H1 (cell line): ENCODE results near the gene BEX3. TPM values are rescaled to one million over a fixed set of nuclear protein-coding genes. Genes with fewer than 3 reads are reported as not detected.

Experiments
- CTCF ChIA-PET: fragments of 300-600 bp; sonication (Branson Sonifier 250); formaldehyde crosslinking; loops from one replicate; lab custom pipeline; 2021; ENCODE audit not compliant: partially characterized antibody; lab: Charles Lee
- POLR2A ChIA-PET: fragments of 300-600 bp; sonication (Branson Sonifier 250); formaldehyde crosslinking; loops from one replicate; lab custom pipeline; 2021; ENCODE audit warnings: inconsistent platforms; ENCODE audit not compliant: partially characterized antibody; lab: Charles Lee
- DNase-seq, 2 experiments: peaks; one replicate each; pipeline versions ENCODE4 v3.0.0 to v3.0.0-alpha.2; 2010 to 2022; ENCODE audit warnings: low spot score in 2 of 2, low read depth in 1 of 2, mixed read lengths in 1 of 2
- FAIRE-seq: peaks from 2 replicates; lab custom pipeline; 2011; peaks lifted over from hg19 to GRCh38; lab: Jason Lieb, UNC
- H2AFZ ChIP-seq: 2 replicates; pipeline ENCODE4 v1.8.1; 2012; ENCODE audit warnings: low read length, inconsistent platforms
- H2AK5ac ChIP-seq: 2 replicates; pipeline ENCODE4 v1.6.1; 2013; ENCODE audit warnings: low read depth, low read length
- H2BK120ac ChIP-seq: replicated peaks from 2 replicates; pipeline ENCODE3; 2013; ENCODE audit warnings: low read depth, low read length, inconsistent platforms
- H2BK12ac ChIP-seq: 2 replicates; pipeline ENCODE4 v1.6.1; 2013; ENCODE audit warnings: low read depth, low read length
- H2BK15ac ChIP-seq: 2 replicates; pipeline ENCODE4 v1.6.1; 2013; ENCODE audit warnings: low read length
- H2BK20ac ChIP-seq: 2 replicates; pipeline ENCODE4 v1.6.1; 2013; ENCODE audit warnings: low read length
- H2BK5ac ChIP-seq: 2 replicates; pipeline ENCODE4 v1.6.1; 2013; ENCODE audit warnings: low read depth, low read length
- H3K14ac ChIP-seq: 2 replicates; pipeline ENCODE4 v1.6.1; 2013; ENCODE audit warnings: inconsistent platforms; ENCODE audit not compliant: insufficient read length
- H3K18ac ChIP-seq: 2 replicates; pipeline ENCODE4 v1.6.1; 2013; ENCODE audit warnings: low read length; ENCODE audit errors: extremely low read depth
- H3K23ac ChIP-seq: 2 replicates; pipeline ENCODE4 v1.6.1; 2013; ENCODE audit warnings: inconsistent platforms; ENCODE audit not compliant: insufficient read length
- H3K23me2 ChIP-seq: 2 replicates; pipeline ENCODE4 v1.6.1; 2013; ENCODE audit warnings: low read depth, low read length
- H3K27ac ChIP-seq: 2 replicates; pipeline ENCODE4 v1.6.1; 2011; ENCODE audit warnings: low read depth, low read length, inconsistent platforms
- H3K27me3 ChIP-seq, 4 experiments: replicated peaks in 1 of 4; 1 replicate in 1 of 4; 2 replicates in 3 of 4; pipeline versions ENCODE4 v1.6.1 to v1.8.1; 2011 to 2013; ENCODE audit warnings: low read length in 3 of 4, mild to moderate bottlenecking in 3 of 4, inconsistent platforms in 2 of 4, mixed read lengths in 2 of 4, moderate library complexity in 1 of 4; ENCODE audit not compliant: control insufficient read depth in 3 of 4, insufficient read depth in 3 of 4; ENCODE audit errors: extremely low read depth in 1 of 4
- H3K36me3 ChIP-seq, 4 experiments: 2 replicates each; pipeline versions ENCODE4 v1.6.1 to v1.8.1; 2011 to 2013; ENCODE audit warnings: mild to moderate bottlenecking in 4 of 4, low read length in 3 of 4, moderate library complexity in 2 of 4, control low read depth in 1 of 4, inconsistent platforms in 1 of 4; ENCODE audit not compliant: insufficient read depth in 4 of 4, control insufficient read depth in 2 of 4
- H3K4ac ChIP-seq: replicated peaks from 2 replicates; pipeline ENCODE3; 2013; ENCODE audit warnings: low read length, low read depth, mixed read lengths, inconsistent platforms; ENCODE audit not compliant: insufficient read length
- H3K4me1 ChIP-seq, 4 experiments: replicated peaks in 1 of 4; 1 replicate in 1 of 4; 2 replicates in 3 of 4; pipeline versions ENCODE4 v1.6.1 to v1.8.1; 2011 to 2013; ENCODE audit warnings: low read length in 3 of 4, inconsistent platforms in 2 of 4, mixed read lengths in 1 of 4; ENCODE audit not compliant: insufficient read depth in 4 of 4, control insufficient read depth in 3 of 4
- H3K4me2 ChIP-seq, 2 experiments: 2 replicates each; pipeline versions ENCODE4 v1.6.1 to v1.8.1; 2011 to 2013; ENCODE audit warnings: low read depth in 2 of 2, low read length in 2 of 2, control low read depth in 1 of 2, inconsistent platforms in 1 of 2, mild to moderate bottlenecking in 1 of 2; ENCODE audit not compliant: insufficient read depth in 1 of 2
- H3K4me3 ChIP-seq, 4 experiments: fragments of 200-600, 300-600 bp in 1 of 4; sonication (generic), shearing (Covaris generic), sonication (Bioruptor Twin) in 1 of 4; 2 replicates each; pipeline versions ENCODE4 v1.5.1 to v1.8.1; 2011 to 2016; ENCODE audit warnings: low read length in 4 of 4, low read depth in 3 of 4, control low read depth in 2 of 4, inconsistent platforms in 2 of 4, mild to moderate bottlenecking in 2 of 4, mixed read lengths in 1 of 4, moderate library complexity in 1 of 4; ENCODE audit not compliant: insufficient read depth in 2 of 4; ENCODE audit errors: extremely low read depth in 1 of 4
- H3K56ac ChIP-seq: replicated peaks from 2 replicates; pipeline ENCODE3; 2013; ENCODE audit warnings: low read depth, mild to moderate bottlenecking, mixed read lengths, low read length, inconsistent platforms; ENCODE audit not compliant: insufficient read length
- H3K79me1 ChIP-seq: 2 replicates; pipeline ENCODE4 v1.6.1; 2013; ENCODE audit warnings: low read depth, low read length, control low read depth
- H3K79me2 ChIP-seq, 2 experiments: 2 replicates each; pipeline versions ENCODE4 v1.6.1 to v1.8.1; 2012 to 2013; ENCODE audit warnings: low read length in 2 of 2, mild to moderate bottlenecking in 2 of 2, inconsistent platforms in 1 of 2; ENCODE audit not compliant: insufficient read depth in 2 of 2, control insufficient read depth in 1 of 2
- H3K9ac ChIP-seq, 4 experiments: replicated peaks in 1 of 4; 1 replicate in 1 of 4; 2 replicates in 3 of 4; pipeline versions ENCODE4 v1.6.1 to v1.8.1; 2011 to 2013; ENCODE audit warnings: low read depth in 3 of 4, low read length in 3 of 4, control low read depth in 2 of 4, mild to moderate bottlenecking in 2 of 4, moderate library complexity in 2 of 4, inconsistent platforms in 1 of 4; ENCODE audit errors: extremely low read depth in 1 of 4
- H3K9me3 ChIP-seq, 2 experiments: 2 replicates each; pipeline versions ENCODE4 v1.6.1 to v1.8.1; 2012 to 2013; ENCODE audit warnings: mild to moderate bottlenecking in 2 of 2, moderate library complexity in 2 of 2, control low read depth in 1 of 2, inconsistent platforms in 1 of 2, low read depth in 1 of 2, low read length in 1 of 2, mixed read lengths in 1 of 2; ENCODE audit not compliant: insufficient read depth in 2 of 2
- H4K20me1 ChIP-seq, 2 experiments: replicated peaks in 1 of 2; 2 replicates each; pipeline versions ENCODE3 to v1.8.1; 2011 to 2013; ENCODE audit warnings: inconsistent platforms in 2 of 2, low read length in 2 of 2, mild to moderate bottlenecking in 1 of 2; ENCODE audit not compliant: insufficient read depth in 2 of 2, control insufficient read depth in 1 of 2
- H4K5ac ChIP-seq: 2 replicates; pipeline ENCODE4 v1.6.1; 2013; ENCODE audit warnings: low read length, low read depth, mixed read lengths, inconsistent platforms; ENCODE audit not compliant: insufficient read length
- H4K8ac ChIP-seq: 2 replicates; pipeline ENCODE4 v1.8.0; 2013; ENCODE audit warnings: mild to moderate bottlenecking, moderate library complexity, low read length, inconsistent platforms; ENCODE audit not compliant: insufficient read depth; ENCODE audit errors: extremely low read depth
- H4K91ac ChIP-seq: replicated peaks from 2 replicates; pipeline ENCODE3; 2013; ENCODE audit warnings: low read length, mixed read lengths, inconsistent platforms; ENCODE audit not compliant: insufficient read length
- BACH1 ChIP-seq: IDR thresholded peaks from 2 replicates; pipeline ENCODE4 v1.6.1; 2012; ENCODE audit warnings: low read length, improper control_type of control experiment
- BRCA1 ChIP-seq: IDR thresholded peaks from 2 replicates; pipeline ENCODE4 v1.6.1; 2012; ENCODE audit warnings: low read depth, low read length, improper control_type of control experiment
- EGR1 ChIP-seq: IDR thresholded peaks from 2 replicates; pipeline ENCODE4 v1.6.1; 2011; ENCODE audit warnings: low read depth, low read length, borderline replicate concordance
- GABPA ChIP-seq: IDR thresholded peaks from 2 replicates; pipeline ENCODE4 v1.6.1; 2011; ENCODE audit warnings: mild to moderate bottlenecking, low read length, moderate library complexity, borderline replicate concordance; ENCODE audit not compliant: insufficient read depth
- WGBS, 2 experiments: shearing (Covaris generic) in 1 of 2; methylation state at CpG; one replicate each; pipeline versions ENCODE4 v1.1.6 to v1.1.7; 2013 to 2015; ENCODE audit warnings: low lambda C conversion rate in 2 of 2, mixed read lengths in 2 of 2, inconsistent platforms in 1 of 2, low coverage in 1 of 2, missing lambda C conversion rate in 1 of 2; ENCODE audit not compliant: insufficient replicate concordance in 2 of 2, insufficient coverage in 1 of 2, insufficient read length in 1 of 2; ENCODE audit errors: extremely low coverage in 1 of 2, missing lambda C conversion rate in 1 of 2; 5-methylcytosine and 5-hydroxymethylcytosine counted together
- polyA plus RNA-seq, 7 experiments: library from polyadenylated mRNA; depleted of rRNA in 3 of 7; stranded (reverse) in 5 of 7; unstranded in 2 of 7; fragments of >200 nt in 5 of 7; fragments of 200-250 nt in 2 of 7; gene quantifications; 1 replicate in 5 of 7; 2 replicates in 1 of 7; 4 replicates in 1 of 7; pipeline versions ENCODE4 v1.2.1 to v1.2.3, GENCODE V29; 2011 to 2013; ENCODE audit warnings: missing spikeins in 2 of 7, mixed read lengths in 2 of 7
- total RNA-seq: library from RNA; stranded (reverse); fragmentation: NEBNext Ultra II Directional; extraction: Animal tissue kit (Norgen Biotek cat#: 25700); gene quantifications from 2 replicates; pipeline ENCODE4 v1.2.1, GENCODE V29; 2021

The BEX3 gene
- total and polyA plus RNA-seq, 2 of the 8 experiments (the other 6 are each of a cell fraction or from before 2014, with no cell fraction given) = 330 to 366 TPM

DNA sequence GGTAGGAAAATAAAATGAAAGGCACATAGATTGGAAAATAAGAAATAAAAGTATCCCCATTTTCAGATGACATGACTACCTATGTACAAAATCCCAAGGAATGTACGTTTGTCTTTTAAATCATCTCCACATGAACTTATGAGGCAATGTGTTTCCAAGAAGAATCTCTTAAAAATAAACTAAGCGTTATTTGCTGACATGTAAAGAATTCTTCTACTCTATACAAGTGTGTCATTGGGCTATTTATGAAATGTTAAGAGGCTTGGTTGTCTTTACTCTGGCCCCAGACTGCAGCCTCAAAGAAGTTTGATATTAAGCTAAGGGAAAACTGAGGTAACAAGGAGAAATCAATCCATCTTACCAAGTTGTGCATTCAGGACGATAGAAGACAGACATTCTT, 17.1 kb downstream of the BEX3 start:
- ChIA-PET CTCF (no interaction called here), POLR2A (no interaction called here)
- Histone ChIP-seq H3K4me1 (no peaks in the 10 kb centered on the region), H3K27me3 (no peaks in the 10 kb centered on the region), H2BK20ac (no peak overlapping the region), H3K79me1 (no peaks in the 10 kb centered on the region), H2BK5ac (no peak overlapping the region), H2AFZ (no peak overlapping the region), H3K79me2 (no peaks in the 10 kb centered on the region), H2BK15ac (no peak overlapping the region), H4K8ac (no peak overlapping the region), H3K36me3 (no peaks in the 10 kb centered on the region), H2BK12ac (no peak overlapping the region), H4K20me1 (no peaks in the 10 kb centered on the region), H4K5ac (no peak overlapping the region), H3K4ac (no peak overlapping the region), H3K56ac (no peak overlapping the region), H3K4me2 (no peak overlapping the region), H2AK5ac (no peak overlapping the region), H3K4me3 (no peak overlapping the region), H3K23ac (no peak overlapping the region), H3K27ac (no peak overlapping the region), H3K14ac (no peak overlapping the region), H3K9ac (no peak overlapping the region), H3K18ac (no peak overlapping the region), H3K23me2 (no peaks in the 10 kb centered on the region), H3K9me3 (no peaks in the 10 kb centered on the region), H2BK120ac (no peak overlapping the region), H4K91ac (no peak overlapping the region)
- WGBS, 2 experiments = 72% methylated on average over 3 of the region's 3 CpGs; no CpG with 5 or more reads in 1 of the 2 experiments
- TF ChIP-seq GABPA (no peak), BACH1 (no peak), EGR1 (no peak), BRCA1 (no peak)
- DNase-seq = no peak
- FAIRE-seq = no peak
